ENCODE measurements around the gene IMP4.

- TF ChIP-seq EZH2 (IDR thresholded peaks at IDR 0.05; ENCODE audit: borderline replicate concordance, insufficient read depth, low read depth, low read length, poor library complexity, severe bottlenecking) (no peak), CTCF (IDR thresholded peaks at IDR 0.05) (no peak)
Observed at GRCh38 chr2:130307850-130308249, 34.8 kb upstream of the IMP4 start.

All from B cell (primary cell).